Activated CD4-positive, alpha-beta T cell treated with anti-CD3 and anti-CD28 coated beads, Interleukin-2, amount 50 U/mL, for 48 hours (primary cell): ENCODE measurements around the gene PEDS1.
"Not testable (repeated sequence)": the region's sequence is repeated elsewhere in the genome, so short reads cannot be mapped to it uniquely, and the experiment has no call there.

ENCODE experiments used
- DNase-seq, 2 experiments: peaks; one replicate each; pipeline ENCODE4 v3.0.0-alpha.2; 2020

The PEDS1 gene

DNA sequence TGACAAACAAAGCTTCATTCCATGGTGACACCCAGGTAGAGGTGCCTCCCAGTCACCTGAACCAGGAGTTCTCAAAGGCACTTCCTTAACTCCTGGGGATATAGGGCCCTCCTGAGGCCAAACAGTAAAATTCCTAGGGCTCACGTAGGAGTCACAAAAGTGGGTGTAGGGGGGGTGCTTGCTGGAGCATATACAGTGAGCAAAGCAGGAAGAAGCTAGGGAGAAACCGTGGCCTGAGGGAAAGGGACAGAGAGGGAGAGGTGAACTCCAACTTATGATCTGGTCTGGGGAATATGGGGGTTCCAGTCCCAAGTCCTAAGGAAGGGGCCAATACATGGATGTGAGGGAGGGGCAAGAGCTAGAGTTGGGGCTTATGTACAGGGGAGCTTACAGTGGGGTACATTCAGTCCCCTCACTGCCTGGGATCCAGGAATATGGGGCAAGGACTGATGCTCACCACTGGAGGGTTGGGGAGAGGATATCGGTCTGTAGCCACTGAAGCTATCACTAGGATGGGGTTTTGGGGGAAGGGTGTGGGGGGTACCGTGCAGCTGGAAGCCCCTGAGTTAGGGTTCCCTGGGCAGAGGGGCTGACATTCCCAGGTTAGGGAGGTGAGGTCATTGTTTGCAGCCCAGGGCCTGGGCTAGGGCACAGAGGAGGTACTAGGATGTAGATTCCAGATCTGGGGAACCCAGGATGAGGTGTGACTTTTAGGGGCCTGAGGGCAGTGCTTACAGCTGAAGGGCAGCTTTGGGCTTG, 950 bp downstream of the PEDS1 start:
- no peak for DNase-seq

DNA sequence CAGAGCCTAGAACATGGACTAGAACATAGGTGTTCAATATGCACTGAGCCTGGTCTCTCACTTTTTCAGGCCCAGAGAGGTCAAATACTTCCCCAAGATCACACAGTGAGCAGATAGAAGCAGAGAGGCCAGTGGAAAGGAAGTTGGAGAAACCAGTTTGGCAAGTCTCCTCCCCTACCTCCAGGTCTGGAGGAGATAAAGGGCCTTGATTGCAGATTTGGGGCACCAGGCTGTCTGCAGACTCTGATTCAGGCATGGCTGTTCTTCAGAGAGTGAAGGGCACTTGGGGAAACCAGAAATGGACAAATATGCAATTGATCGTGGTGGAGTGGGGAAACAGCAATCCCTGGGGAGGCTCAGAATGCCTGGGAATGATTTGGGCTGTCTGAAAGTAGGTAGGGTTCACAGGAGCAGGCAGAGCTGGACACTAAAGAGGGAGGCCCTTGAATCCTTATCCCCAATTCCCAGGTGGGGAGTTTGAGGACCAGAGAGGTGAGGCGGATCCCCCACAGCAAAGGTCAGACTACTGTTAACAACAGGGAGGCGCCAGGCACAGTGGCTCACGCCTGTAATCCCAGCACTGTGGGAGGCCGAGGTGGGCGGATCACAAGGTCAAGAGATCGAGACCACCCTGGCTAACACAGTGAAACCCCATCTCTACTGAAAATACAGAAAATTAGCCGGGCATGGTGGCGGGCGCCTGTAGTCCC, 2.3 kb downstream of the PEDS1 start:
- no peak for DNase-seq

DNA sequence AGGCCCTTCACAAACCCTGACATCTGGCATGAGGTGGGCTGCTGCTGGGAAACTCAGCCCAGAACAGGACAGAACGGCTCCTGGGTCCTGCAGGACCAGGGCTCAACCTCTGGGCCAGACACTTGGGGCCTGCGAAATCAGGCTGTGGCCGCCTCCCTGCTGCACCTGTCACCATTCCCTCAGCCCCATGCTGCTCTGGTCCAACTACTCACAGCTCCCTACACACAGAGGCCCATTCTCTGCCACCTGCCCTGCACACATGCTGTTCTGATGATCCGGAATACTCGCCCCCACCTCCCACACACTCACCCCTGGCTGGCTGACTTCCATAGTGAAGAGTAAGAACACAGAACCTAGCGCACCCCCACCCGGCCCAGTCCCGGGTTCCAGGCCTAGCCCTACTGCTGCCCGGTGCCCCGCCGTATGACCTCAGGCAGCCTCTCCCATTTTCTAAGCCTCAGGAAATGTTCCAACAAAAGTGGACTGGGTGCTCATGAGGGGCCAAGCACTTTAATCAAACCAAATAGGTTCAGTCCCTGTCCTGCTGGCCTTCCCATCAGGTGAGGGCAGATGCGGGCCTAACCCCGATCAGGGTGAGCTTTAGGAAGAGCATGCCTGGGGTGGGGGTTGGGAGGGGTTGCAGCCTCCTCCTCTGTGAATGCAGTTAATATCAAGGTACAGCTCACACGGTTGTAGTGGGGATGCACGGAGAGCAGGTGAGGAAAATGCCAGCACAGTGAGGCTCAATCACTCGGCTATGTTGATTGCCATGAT, 3.9 kb downstream of the PEDS1 start:
- no peak for DNase-seq

DNA sequence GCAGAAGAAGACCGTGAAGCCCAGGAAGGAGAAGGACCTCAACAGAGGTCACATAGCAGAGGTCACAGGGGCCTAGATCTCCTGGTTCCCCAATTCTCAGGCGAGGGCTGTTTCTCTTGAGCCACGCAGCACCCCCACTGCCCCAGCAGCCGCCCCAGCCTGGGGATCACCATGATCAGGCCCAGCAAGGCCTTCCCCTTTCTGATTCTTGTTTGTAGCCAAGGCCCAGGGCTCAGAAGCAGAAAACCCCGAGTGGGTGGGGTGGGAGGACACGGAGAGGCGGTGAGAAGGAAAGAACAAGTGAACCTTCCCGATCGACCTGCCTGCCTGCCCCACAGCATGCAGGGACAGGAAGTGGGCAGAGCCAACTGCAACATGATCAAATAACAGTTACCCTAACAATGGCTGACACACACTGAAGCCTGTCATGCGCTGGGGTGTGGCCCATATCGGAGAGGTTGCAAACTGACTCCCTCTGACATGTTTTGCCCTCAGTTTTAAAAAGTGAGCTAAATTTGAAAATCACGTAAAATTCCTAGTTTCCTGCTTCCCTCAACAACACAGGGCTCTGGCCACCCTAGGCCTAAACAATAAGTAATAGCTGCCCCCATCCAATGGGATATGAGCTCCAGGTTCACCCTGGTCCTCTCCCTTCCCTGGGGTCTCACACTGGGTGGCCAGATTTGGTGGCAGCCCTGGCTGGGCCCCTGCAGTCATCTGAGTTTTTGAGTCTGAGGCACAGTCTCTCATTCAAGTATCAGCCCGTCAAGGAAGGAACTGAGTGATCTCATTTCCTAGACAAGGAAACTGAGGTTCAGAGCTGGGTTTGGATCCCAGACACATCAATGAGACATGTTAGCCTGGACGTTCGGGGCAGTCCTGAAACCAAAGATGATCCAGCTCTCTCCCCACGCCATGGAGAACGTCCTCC, 6.5 kb downstream of the PEDS1 start:
- DNase-seq = peak; percentile 74 to 77

DNA sequence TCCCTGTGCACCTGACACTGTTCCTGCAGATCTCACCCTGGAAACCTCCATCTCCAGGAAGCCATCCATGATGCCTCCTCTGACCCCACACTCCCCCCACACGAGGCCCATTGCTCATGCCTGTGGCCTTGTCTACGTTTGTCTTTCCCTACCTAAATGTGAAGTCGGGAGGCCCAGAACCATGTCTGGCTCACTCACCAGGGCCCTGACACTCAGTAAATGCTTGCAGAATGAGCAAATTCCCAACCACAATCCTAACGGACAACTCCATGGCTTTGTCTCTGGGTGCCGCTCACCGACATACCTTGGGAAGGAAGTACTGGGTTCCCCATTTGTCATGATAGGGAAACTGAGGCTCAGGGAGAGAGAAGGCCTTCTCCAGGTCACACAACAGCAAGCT, 7.3 kb downstream of the PEDS1 start:
- DNase-seq = no peak

DNA sequence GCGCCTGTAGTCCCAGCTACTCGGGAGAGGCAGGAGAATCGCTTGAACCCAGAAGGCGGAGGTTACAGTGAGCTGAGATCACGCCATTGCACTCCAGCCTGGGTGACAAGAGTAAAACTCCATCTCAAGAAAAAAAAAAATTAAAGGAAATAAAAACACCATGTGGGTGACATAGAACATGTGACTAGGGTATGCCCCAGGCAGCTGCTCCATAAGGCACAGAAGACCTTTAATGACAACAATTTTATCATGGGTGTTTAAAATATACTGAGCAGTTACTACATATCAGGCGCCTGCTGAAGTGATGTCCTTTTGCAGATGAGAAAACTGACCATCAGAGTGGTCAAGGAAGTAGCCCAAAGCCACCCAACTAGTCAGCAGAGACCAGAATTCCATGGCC, 8.0 kb downstream of the PEDS1 start:
- DNase-seq = no peak

DNA sequence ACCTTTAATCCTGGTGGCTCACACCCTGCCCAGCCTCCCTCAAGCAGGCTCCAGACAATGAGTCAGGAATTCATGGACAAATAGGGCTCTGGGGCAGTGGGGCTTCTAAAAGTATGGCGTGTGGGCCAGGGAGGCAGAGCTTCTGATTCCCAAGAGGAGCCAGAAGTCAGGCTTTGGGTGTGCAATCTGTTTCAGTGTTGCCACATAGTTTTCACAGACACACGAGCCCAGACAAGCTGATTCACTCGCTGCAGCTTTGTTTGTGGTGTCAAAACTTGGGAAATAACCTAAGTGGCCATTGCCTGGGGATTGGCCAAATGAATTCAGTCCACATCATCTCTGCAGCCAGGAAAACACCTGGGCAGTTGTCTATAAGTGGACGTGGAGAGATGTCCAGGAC, 9.2 kb downstream of the PEDS1 start:
- no peak for DNase-seq

DNA sequence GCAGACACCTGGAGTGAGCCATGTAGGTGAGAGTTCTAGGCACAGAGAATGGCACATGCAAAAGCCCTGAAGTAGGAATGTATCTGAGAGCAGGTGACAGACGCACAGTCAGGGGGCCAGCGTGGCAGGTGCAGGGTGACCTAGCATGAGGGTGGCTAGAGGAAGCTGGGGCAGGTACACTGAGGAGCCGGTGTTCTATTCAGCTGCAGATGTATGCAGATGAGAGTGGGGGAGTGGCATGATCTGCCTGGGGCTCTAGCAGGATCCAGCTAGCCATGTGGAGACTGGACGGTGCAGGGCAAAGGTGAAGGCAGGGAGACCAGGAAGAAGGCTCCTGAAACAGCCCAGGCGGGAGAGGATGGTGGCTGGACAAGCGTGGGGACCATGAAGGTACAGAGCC, 10.7 kb downstream of the PEDS1 start:
- no peak for DNase-seq

DNA sequence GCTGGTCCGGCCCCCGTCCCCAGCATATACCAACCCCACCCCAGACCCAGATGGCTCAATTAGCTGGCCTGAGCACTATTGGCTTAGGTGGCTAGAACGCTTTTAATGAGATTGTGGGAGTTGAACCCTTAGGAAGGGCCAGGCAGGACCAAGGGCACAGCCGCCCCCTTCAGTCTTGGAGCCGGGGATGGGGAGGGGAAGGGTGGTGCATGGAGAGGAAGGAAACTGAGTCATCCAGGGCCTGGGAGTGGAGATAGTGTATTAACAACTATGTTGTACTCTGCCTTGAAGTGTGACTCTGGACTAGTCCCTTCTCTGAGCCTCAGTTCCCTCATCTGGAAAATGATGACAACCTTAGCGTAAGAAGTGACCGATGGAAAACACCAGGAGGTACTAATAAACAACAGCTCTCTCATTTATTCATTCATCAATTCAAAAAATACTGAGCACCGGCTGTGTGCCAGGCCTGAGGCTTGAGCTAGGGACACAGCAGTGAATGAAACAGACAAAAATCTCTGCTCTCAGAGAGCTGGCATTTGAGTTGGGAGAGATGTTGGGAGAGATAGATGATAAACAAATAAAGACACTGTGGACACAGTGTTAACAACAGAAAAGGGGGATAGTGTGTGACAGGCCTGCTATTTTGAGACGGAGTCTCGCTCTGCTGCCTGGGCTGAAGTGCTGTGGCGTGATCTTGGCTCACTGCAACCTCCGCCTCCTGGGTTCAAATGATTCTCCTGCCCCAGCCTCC, 11.5 kb downstream of the PEDS1 start:
- no peak for DNase-seq

DNA sequence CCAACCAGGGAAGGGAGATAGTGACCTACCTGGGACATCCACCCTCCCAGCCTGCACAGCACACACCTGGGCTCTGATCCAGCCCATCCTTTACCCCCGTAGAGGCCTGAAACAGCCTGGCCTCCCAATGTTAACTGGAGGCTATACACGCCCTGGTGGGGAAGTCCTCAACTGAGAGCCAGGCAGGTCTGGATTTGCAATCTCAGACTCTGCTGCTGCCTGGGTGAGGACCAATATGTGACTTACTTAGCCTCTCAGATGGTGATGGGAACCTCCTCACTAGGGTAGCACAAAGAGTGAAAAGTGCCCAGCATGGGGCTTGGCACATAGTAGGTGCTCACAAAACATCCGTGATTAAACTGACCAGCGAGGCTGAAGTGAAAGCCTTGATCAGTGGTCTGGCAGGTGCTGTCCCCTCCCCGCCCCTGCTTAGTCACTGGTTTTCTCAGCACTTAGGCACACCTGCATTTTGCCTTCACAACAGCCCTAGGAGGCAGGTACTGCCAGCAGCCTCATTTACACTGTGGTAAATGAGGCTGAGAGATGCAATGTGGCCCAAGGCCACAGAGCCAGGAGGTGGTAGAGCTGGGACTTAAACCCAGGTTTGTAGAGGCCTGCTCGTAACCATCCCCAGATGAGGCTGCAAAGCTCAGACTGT, 12.4 kb downstream of the PEDS1 start:
- no peak for DNase-seq

DNA sequence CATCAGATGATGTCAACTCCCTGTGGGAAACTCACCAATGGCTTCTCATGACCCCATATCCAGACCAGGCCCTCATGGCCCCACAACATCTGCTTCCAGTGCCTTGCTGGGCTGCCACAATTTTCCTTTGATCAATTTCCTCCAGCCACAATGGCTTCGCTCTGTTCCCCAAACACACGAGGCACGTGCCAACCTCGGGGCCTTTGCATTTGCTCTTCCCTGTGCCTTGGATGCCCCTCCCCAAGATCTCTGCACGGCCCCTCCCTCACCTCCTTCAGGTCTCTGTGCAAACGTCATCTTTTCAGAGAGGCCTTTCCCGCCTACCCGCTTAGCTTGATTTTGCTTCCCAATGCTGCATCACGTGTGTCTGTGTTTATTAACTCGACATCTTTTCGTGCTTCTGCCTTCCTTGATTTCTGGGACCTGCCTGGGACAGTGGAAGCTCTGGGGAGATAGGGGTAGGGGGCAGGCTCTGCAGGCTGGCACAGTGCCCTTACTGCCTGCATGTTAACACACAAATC, 13.1 kb downstream of the PEDS1 start:
- no peak for DNase-seq

DNA sequence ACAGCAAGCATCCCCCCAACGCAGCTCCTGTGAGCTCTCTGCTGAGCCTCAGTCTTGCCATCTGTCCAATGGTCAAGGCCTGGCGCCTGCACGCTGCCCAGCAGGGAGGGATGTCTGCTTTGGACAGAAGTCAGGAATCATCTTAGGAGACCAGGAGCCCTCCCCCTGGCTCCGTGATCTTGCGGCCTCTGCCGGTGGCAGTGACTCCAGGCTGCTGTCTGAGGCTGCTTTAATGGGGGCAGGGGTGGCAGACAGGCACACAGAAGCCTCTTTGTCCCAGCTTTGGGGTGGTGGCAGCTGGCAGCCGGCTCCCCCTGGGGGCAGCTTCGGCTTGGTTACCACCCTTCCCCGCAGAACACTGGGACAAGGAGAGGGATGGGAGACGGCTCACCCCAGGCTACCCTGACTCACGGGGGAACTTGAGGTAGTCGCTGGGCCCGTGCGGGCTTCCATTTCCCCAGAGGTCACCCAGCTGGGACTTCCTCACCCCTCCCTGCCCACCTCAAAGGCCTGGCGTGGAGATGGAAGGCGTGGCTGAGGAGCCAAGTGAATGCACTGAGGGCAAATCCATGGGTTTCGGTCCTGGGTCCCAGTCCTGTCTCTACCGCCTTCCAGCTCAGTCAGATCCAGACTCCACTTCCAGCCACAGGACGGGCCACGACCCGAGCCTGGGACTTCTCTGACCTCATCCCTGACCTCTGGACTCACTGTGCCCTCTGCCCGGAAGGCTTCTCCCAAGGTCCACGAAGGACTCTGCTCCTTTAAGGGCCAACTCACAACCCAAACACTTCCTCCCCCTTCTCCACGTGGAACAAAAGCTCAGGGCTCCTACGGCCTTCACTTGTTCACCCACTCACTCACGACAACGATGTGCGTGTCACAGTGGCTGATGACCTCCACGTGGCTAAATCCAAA, 14.8 kb downstream of the PEDS1 start:
- DNase-seq = no peak

DNA sequence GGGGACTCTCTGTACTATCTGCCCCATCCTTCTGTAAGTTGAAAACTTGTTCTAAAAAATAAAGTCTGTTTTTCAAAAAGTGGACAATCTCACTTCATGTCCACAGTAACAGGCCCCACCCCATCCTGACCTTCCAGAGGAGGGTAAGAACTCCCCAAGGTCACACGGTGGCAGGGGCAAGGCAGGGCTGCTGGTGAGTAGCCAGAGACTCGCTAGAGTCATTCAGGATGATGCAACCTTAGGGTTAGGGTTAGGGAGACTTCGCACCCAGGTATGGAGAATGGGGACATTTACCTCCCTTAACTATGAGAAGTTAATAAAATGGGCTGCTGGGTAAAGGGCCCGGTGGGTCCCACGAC, 15.4 kb downstream of the PEDS1 start:
- no peak for DNase-seq

DNA sequence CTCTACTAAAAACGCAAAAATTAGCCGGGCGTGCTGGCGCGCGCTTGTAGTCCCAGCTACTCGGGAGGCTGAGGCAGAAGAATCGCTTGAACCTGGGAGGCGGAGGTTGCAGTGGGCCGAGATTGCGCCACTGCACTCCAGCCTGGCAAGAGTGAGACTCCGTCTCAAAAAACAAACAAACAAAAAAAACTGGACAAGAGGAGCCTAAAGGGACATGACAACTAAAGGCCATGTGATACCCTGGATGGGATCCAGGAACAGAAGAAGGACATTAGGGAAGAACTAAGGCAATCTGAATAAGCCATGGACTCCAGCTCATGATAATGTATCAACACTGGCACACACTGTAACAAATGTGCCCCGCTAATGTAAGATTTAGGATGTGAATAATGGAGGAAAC, 15.8 kb downstream of the PEDS1 start:
- not testable (repeated sequence) for DNase-seq

DNA sequence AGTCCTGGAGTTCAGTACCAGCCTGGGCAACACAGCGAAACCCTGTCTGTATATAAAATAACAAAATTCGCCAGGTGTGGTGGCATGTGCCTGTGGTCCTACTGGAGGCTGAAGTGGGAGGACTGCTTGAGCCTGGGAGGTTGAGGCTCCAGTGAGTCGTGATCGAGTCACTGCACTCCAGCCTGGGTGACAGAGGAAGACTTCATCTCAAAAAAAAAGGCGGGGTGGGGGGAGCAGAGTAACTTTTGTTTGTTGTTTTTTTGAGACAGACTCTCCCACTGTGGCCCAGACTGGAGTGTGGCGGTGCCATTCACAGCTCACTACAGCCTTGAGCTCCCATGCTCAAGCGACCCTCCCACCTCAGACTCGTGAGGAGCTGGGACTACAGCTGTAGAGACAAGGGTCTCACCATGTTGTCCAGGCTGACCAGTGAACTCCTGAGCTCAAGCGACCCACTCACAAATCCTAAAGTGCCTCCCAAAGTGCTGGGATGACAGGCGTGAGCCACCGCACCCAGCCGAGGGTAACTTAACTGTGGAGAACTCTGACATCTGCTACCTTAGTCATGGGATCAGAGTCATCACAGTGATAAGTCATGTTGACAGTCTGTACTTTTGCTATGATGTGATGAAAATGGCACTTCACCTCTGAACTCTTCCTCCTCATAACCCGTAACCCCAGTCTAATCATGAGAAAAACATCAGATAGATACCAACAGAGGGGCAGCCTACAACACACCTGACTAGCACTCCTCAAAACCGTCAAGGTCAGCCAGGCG, 16.5 kb downstream of the PEDS1 start:
- DNase-seq = peak in 1 of 2 experiments; percentile 26

DNA sequence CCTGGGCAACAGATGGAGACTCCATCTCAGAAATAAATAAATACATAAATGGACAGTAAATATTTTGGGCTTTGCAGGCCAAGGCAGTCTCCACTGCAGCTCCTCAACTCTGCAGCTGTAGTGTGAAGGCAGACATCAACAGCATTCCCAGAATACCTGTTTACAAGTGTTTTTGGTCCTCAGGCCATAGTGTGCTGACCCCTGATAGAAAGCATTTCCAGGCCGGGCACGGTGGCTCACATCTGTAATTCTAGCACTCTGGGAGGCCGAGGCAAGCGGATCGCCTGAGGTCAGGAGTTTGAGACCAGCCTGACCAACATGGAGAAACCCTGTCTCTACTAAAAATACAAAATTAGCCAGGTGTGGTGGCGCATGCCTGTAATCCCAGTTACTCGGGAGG, 18.4 kb downstream of the PEDS1 start:
- not testable (repeated sequence) for DNase-seq

DNA sequence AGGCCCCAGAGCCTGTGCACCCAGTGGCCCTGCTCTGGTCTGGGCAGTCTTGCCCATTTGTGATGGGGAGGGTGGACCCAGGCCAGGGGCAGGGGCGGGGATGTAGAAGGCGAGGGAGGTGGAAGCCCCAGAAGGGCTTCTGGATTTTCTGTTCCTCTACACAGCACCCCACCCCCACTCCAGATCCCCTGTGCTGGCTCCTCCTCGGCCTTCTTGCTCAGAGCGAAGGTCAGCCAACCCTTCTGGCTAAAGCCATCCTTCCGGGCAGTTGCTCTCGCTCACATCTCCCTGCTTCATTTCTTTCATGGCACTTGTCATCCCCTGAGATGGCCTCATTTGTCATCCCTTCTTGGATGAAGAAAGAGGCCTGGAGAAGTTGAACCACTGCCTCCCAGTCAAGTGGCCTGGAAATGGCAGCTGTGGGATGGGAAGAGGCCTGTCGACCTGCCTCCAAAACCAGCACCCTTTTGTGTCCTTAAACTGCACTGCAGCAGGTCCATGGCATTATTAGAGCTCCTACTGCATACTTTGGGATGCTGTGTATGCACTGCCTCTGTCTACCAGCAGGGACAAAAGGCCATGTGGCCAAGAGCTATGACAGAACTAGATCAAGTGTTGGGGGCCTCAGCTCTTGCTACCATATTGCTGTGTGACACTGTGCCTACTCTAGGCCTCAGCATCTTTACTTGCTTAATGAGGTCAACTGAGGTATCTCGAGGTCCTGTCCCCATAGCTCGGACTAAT, 19.9 kb downstream of the PEDS1 start:
- DNase-seq = no peak

DNA sequence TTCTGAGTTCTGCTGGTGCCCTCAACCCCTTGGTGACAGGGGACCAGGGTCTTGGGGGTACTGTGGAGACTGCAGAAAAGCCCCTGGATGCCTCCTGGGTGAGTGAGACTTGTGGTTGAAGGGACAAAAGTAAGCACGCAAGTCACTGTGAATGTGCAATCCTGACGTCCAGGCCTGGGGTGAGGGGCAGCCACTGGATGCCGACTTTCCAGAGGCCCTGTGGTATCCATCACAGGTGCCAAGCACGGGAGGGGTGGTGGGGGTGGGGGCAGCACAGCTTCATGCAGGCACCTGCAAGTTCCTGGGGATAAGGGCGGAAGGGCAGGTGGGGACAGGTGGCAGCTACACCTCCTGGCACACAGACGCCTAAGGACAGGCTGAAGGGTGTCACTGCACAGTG, 20.5 kb downstream of the PEDS1 start:
- DNase-seq = no peak

DNA sequence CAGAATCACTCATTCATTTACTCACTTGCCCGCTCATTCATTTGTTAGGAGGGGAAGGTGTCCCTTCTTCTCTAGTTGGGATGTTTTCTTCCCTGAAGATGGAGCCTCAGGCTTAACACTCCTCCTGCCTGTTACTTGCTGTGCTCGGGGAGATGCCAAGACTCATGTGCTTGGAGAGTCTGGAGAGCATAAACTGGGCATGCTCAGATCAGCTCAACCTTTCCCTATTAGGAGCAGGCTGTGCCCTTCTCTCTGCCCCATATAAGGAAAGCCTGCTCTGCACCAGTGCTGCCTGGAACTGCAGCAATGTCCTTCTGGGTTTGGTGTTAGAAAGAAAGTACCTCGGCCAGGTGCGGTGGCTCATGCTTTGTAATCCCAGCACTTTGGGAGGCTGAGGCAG, 22.5 kb downstream of the PEDS1 start:
- no peak for DNase-seq
